ENCODE measurements around the gene EFHD1.

DNA sequence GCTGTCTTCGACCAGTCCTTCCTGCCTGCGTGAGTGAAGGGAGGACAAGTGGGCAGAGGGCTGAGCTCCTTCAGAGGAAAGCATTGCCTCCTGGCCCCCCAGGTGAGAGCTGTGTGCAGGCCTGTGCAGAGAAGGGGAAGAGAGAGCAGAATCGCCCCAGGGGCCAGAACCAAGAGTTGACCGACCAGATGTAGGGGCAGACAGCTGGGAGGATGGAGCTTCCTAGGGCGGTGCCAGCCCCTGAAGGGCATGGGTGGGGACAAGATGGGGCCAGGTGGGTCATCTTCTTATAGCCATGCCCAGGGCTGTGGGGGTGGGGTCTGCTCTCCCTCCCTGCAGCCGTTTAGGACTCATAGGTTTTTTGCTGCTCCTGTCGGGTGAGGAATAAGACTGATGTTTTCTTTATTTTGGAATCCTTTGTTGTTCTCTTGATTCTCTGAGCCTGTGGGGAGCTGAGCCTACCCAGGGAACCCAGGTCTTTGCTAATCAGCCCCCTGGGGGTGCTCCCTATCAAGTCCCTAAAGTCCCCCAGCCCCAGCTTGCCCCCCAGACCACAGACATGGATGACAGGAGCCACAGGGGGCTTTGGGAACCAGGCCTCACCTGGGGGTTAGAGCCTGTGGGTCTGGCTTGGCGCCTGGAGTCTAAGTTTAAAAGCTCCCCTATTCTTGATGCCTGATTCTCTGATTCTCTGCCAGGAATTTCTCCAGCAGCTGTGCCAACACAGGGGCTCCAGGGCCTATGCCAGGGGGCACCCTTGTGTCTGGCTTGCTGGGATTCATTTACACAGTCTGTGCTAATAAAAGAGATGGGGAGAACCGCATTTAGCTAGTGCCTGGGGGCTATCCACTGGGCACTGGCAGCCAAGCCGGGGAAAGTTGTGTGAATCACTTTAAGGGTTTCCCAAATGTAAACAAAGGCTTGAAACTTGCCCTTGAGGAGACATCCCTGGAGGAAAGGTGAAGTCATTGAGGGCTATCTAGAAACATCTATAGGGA, 9.3 kb upstream of the EFHD1 start:
- TF ChIP-seq, protein P1, sequence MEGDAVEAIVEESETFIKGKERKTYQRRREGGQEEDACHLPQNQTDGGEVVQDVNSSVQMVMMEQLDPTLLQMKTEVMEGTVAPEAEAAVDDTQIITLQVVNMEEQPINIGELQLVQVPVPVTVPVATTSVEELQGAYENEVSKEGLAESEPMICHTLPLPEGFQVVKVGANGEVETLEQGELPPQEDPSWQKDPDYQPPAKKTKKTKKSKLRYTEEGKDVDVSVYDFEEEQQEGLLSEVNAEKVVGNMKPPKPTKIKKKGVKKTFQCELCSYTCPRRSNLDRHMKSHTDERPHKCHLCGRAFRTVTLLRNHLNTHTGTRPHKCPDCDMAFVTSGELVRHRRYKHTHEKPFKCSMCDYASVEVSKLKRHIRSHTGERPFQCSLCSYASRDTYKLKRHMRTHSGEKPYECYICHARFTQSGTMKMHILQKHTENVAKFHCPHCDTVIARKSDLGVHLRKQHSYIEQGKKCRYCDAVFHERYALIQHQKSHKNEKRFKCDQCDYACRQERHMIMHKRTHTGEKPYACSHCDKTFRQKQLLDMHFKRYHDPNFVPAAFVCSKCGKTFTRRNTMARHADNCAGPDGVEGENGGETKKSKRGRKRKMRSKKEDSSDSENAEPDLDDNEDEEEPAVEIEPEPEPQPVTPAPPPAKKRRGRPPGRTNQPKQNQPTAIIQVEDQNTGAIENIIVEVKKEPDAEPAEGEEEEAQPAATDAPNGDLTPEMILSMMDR (IDR thresholded peaks at IDR 0.05) = no peak
- TF ChIP-seq POLR2AphosphoS5 (IDR thresholded peaks at IDR 0.05; ENCODE audit: low read depth, low read length) = peak; percentile 74
- TF ChIP-seq, protein P2, sequence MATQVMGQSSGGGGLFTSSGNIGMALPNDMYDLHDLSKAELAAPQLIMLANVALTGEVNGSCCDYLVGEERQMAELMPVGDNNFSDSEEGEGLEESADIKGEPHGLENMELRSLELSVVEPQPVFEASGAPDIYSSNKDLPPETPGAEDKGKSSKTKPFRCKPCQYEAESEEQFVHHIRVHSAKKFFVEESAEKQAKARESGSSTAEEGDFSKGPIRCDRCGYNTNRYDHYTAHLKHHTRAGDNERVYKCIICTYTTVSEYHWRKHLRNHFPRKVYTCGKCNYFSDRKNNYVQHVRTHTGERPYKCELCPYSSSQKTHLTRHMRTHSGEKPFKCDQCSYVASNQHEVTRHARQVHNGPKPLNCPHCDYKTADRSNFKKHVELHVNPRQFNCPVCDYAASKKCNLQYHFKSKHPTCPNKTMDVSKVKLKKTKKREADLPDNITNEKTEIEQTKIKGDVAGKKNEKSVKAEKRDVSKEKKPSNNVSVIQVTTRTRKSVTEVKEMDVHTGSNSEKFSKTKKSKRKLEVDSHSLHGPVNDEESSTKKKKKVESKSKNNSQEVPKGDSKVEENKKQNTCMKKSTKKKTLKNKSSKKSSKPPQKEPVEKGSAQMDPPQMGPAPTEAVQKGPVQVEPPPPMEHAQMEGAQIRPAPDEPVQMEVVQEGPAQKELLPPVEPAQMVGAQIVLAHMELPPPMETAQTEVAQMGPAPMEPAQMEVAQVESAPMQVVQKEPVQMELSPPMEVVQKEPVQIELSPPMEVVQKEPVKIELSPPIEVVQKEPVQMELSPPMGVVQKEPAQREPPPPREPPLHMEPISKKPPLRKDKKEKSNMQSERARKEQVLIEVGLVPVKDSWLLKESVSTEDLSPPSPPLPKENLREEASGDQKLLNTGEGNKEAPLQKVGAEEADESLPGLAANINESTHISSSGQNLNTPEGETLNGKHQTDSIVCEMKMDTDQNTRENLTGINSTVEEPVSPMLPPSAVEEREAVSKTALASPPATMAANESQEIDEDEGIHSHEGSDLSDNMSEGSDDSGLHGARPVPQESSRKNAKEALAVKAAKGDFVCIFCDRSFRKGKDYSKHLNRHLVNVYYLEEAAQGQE (IDR thresholded peaks at IDR 0.05; ENCODE audit: insufficient read depth in 1 of 2, low read depth in 2 of 2, low read length in 1 of 2) = 0 out of 4 replicates have a peak, but pooled peaks of 1 of the 2 experiments have one; percentile 22

Measured in Panc1 (cell line).